D341Med (cell line): ENCODE results near the gene CNNM4.

Source experiments
- DNase-seq: peaks from one replicate; pipeline ENCODE4 v3.0.0; 2012; ENCODE audit warnings: low spot score

CNNM4 gene

GRCh38 chr2:96859099-96859649, 98.5 kb downstream of the CNNM4 start:
- DNase-seq = no peak

- no peak for DNase-seq
These were observed 99.0 kb downstream of the CNNM4 start for GRCh38 chr2:96859681-96860064.

GRCh38 chr2:96860065-96861029, 99.6 kb downstream of the CNNM4 start:
- DNase-seq = no peak

GRCh38 chr2:96861074-96861473, 100.4 kb downstream of the CNNM4 start:
- no peak for DNase-seq
